ENCODE data around the gene RDH13.

DNA sequence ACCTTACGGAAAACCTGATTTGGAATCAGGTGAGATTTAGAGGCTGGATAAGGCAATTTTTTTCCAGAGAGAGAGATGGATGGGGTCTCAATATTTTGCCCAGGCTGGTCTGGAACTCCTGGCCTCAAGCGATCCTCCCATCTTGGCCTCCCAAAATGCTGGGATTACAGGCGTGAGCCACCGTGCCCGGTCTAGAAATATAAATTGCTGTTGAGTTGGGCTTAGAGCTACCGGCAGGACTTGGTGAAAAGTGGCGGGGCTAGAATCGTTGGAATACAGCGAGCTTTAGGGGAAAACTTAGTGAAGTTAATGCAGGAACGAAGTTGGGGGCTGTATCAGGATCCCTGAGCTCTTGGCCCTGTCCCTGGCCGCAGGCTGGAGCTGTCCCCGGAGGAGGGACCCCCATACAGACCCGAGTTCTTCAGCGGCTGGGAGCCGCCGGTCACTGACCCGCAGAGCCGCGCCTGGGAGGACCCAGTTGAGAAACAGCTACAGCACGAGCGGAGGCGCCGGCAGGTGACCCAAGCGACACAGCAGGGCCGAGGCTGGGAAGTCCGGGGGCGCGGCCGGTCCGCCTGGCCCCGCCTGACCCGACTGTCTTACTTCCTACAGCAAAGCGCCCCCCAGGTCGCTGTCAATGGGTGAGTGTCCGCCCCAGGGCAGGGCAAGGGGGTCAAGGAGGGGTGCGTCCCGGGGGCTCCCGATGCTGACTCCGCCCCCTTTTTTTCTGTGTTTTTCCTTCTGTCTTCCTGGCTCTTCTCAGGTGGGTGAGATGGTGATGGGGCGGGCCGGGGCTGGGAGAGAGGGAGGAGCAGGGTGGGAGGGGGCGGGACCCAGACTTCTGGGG is 20.3 kb upstream of the RDH13 start:
- TF ChIP-seq POLR2A (IDR thresholded peaks at IDR 0.05) = no peak
- TF ChIP-seq, protein P1, sequence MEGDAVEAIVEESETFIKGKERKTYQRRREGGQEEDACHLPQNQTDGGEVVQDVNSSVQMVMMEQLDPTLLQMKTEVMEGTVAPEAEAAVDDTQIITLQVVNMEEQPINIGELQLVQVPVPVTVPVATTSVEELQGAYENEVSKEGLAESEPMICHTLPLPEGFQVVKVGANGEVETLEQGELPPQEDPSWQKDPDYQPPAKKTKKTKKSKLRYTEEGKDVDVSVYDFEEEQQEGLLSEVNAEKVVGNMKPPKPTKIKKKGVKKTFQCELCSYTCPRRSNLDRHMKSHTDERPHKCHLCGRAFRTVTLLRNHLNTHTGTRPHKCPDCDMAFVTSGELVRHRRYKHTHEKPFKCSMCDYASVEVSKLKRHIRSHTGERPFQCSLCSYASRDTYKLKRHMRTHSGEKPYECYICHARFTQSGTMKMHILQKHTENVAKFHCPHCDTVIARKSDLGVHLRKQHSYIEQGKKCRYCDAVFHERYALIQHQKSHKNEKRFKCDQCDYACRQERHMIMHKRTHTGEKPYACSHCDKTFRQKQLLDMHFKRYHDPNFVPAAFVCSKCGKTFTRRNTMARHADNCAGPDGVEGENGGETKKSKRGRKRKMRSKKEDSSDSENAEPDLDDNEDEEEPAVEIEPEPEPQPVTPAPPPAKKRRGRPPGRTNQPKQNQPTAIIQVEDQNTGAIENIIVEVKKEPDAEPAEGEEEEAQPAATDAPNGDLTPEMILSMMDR (IDR thresholded peaks at IDR 0.05) = no peak
